Suppressor macrophage treated with lipopolysaccharide for 1 hour (primary cell): ENCODE data around the gene TUBA3E.
"Not testable (repeated sequence)": the region's sequence is repeated elsewhere in the genome, so short reads cannot be mapped to it uniquely, and the experiment has no call there.

Experiments
- DNase-seq, 3 donors: peaks; one replicate each; pipeline ENCODE4 v3.0.0-alpha.2; 2020 to 2022

Gene TUBA3E

GRCh38 chr2:130160838-130161705, 37.2 kb downstream of the TUBA3E start:
- not testable (repeated sequence) for DNase-seq

GRCh38 chr2:130160131-130160530, 38.1 kb downstream of the TUBA3E start:
- no peak for DNase-seq

GRCh38 chr2:130159376-130159775, 38.9 kb downstream of the TUBA3E start:
- not testable (repeated sequence) for DNase-seq

DNA sequence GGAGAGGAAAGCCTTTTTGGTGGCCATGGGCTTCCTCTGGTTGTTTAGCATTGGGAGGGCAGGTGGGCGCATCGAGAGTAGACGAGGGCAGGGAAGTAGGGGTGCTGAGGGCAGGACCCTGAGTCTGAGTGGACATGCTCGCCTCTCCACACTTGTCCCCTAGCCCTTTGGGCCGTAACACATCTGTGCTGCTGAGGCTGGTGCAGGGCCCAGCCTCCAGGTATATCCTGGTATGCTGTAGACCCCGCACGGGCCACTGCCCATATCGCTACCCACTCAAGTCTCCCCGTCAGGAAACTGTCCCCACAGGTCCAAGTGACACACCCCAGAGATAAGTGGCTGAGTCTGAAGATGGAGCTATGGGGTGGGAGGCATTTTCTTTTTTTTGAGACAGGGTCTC, 39.6 kb downstream of the TUBA3E start:
- DNase-seq, result no peak

- peak; percentile 74 to 84 (median 79) for DNase-seq
Observed at GRCh38 chr2:130157825-130158514, 40.3 kb downstream of the TUBA3E start.

- DNase-seq, result not testable (repeated sequence)
Observed at GRCh38 chr2:130157354-130157753, 40.9 kb downstream of the TUBA3E start.

- DNase-seq, result no peak
Observed at GRCh38 chr2:130156624-130157004, 41.6 kb downstream of the TUBA3E start.

DNA sequence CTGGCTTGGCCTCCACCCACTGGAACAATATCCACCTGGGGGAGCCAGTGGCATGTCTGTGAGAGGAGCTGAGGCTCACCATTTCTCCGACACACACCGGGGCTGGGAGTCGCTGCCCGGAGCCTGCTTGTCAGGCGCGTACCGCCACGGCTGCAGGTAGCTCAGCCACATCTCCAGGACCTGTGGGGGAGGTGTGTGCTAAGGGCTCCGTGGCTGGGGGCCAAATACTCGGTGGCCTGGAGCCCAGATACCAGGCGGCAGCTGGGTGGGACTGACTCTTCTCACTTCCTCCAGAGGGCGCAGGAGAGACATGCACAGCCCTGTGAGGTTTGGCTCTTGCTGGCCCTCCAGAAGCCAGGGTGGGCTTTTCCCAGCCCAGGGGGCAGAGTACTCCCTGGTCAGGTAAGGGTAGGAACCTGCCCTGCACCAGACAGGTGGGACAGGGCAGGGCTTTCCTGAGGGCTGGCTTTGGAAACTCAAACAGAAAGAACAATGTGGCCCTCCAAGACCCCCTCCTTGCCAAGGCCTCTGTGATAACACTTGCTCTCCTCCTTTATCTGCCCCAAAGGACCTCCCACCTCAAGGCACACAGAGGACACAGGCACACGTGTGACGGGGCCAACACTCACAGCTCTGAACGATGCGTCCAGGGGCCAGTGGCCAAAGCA, 42.1 kb downstream of the TUBA3E start:
- peak; percentile 19 to 23 (median 22) for DNase-seq

DNA sequence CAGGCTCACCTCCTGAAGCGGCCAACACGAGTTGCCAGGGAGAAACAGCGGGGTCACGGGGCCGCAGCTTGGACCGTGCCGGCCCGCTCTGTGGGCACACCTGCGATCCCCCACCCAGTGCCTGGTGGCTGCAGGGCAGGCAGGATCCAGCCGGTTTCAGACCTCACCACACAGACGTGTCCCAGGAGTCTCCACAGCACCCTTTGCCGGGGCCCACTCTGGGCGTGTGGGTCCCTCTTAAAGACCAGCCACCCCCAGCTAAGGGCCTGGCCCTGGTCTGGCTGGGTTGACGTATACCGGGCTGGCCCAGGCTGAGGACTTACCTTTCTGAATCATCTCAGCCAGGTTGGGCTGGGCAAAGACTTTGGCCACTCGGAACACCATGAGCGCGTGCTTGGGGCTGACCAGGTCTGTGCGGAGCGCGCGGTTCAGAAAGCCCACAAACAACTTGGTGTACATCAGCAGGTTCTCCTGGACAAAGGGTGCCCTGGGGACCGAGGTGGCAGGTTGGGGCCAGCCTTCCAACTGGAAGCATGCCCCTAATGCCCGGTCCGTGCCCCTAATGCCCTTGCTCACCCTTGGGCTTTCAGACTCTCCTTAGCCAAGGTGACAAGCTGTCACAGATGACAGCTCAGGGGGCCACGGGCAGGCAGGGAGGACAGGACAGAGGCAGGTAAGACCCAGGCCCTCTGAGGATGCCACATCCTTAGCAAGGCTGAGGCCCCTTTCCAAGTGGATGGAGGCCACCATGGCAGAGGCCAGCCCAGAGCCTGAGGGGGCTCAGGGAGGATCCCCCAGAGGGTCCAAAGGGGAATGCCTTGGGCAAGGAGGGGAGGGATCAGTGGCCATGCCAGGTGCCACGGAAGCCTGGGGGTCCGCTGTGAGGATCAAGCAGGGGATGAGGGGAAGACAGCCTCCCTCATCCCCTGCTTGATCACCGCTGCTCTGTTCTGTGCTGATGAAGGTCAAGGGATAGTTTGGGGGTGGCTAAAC, 43.2 kb downstream of the TUBA3E start:
- DNase-seq, result no peak

- not testable (repeated sequence) for DNase-seq
Observed at GRCh38 chr2:130154423-130154770, 43.8 kb downstream of the TUBA3E start.

- not testable (repeated sequence) for DNase-seq
Observed at GRCh38 chr2:130153721-130154422, 44.4 kb downstream of the TUBA3E start.

DNA sequence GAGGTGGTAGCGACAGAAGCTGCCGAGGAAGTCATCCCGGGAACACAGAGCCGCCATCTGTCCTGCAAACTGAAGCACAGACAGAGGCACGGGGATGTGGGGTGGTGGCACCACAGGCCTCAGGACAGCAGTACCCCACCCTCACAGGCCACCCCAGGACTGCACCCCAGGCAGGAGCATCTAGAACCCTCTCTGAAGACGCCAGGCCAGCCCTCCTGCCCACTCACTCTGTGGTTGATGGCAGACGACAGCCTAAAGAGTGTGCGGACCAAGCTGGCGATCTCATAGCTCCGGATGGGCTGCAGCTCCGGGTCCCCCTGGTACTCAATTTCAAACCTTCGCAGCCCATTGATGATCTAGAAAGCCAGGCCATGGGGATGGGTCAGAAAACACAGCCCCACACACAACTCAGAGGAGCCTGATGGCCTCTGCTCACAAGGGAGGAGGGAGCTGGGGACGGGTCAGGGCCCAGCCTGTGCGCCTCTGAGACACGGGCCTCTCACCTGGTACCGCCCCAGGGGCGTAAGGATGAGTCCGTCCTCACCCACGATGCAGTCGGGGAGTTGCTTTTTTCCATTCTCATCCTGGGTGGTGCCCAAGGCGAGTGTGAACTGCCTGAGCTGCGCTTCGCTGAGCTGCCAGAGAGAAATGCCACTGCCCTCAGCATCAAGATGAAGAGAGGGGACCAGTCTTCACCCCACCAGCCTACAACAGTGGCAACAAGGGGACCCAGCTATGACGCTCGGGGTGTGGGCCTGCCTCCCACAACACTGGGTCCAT, 45.2 kb downstream of the TUBA3E start:
- DNase-seq, result no peak

- DNase-seq, result not testable (repeated sequence)
Observed at GRCh38 chr2:130152136-130152815, 46.0 kb downstream of the TUBA3E start.

- DNase-seq, result not testable (repeated sequence)
Observed at GRCh38 chr2:130151145-130151512, 47.1 kb downstream of the TUBA3E start.

GRCh38 chr2:130150181-130151144, 47.8 kb downstream of the TUBA3E start:
- DNase-seq, result no peak

DNA sequence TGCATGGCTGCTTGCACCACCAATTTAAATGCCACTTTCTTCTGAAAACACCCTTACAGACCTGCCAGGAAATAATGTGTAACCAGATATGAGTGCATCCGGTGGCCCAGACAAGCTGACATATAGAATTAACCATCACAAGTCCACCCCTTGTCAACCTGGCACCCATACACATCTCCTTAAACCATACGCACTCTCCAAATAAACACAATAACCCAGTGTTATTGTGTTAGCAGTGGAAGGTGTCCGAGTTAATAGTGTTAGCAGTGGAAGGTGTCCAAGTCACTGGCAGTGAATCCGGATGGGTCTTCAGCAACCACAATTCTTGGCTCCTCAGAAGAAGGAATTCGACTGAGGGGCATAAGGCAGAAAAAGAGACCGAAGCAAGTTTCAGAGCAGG, 49.7 kb downstream of the TUBA3E start:
- not testable (repeated sequence) for DNase-seq

- peak; percentile 28 to 62 (median 42) for DNase-seq
Observed at GRCh38 chr2:130145006-130145414, 53.2 kb downstream of the TUBA3E start, which contains the start of gene CCDC74B. TSS of gene CCDC74B (minus strand) at chr2:130145112. CDS start at chr2:130144996, 116 bp downstream.

DNA sequence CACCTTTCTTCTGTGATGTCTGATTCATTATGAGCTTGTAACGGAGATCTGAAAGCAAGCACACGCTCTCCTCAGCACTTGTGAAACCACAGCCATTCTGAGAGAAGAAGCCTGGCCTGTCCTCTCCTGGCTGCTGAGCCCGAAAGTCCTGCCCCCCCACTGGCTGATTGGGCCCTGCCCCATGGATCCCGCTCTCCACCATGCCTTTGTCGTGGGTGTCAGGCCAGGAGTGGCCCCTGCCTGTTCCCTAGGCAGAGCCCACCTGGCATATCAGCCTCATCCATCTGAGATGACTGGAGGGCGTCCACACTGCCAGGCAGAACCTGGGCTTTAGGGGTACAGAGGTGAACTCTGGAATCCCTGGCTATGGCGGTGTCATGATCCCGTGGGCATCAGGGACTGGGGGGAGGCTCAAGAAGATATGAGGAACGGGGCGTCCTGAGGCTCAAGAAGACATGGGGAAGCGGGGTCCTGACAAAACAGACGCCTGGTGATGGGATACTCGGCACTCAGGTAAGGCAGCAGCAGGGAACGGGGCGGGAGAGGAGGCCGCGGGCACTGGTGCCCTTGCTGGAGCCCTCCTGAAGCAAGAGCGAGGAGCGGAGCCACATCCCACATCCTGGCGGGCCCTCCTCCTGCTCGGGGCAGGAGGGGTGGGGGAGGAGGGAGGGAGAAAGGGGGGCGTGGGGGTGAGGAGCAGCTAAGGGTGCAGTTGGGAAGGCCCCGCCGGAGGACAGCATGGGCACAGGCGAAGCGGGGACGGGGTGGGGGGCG, 54.8 kb downstream of the TUBA3E start:
- not testable (repeated sequence) for DNase-seq
